ENCODE data around the gene CLN6. TPM values are rescaled to one million over a fixed set of nuclear protein-coding genes. Genes with fewer than 3 reads are reported as not detected.

The CLN6 gene
- total and polyA plus RNA-seq, 2 of the 4 experiments (the other 2 are of a cell fraction) = 6.5 to 31.9 TPM

- in situ Hi-C loops (cut with MboI; ENCODE audit: low sequenced_read_pairs) = no loop called here
- dilution Hi-C loops (cut with HindIII; ENCODE audit: low sequenced_read_pairs, unreplicated experiment) = no loop called here
- TF ChIP-seq BHLHE40 (IDR thresholded peaks at IDR 0.05; ENCODE audit: low read depth, low read length) (no peak), RAD21 (IDR thresholded peaks at IDR 0.05; ENCODE audit: low read length) (no peak), ELK1 (IDR thresholded peaks at IDR 0.05; ENCODE audit: borderline replicate concordance, low read depth, low read length) (no peak), FOS (IDR thresholded peaks at IDR 0.05; ENCODE audit: low read depth, low read length) (no peak), SMC3 (IDR thresholded peaks at IDR 0.05; ENCODE audit: low read depth, low read length) (no peak), RFX5 (IDR thresholded peaks at IDR 0.05; ENCODE audit: low read depth, low read length) (no peak), CHD1 (IDR thresholded peaks at IDR 0.05; ENCODE audit: low read depth, low read length) (no peak), MXI1 (IDR thresholded peaks at IDR 0.05; ENCODE audit: borderline replicate concordance, low read depth, low read length) (no peak), MAZ (IDR thresholded peaks at IDR 0.05; ENCODE audit: borderline replicate concordance, low read depth, low read length) (no peak), CEBPB (IDR thresholded peaks at IDR 0.05; ENCODE audit: low read depth, low read length) (no peak), NFE2L2 (IDR thresholded peaks at IDR 0.05; ENCODE audit: low read depth, low read length) (no peak), POLR2A (IDR thresholded peaks at IDR 0.05; ENCODE audit: low read depth, low read length) (no peak), MAFK (IDR thresholded peaks at IDR 0.05; ENCODE audit: low read depth, low read length) (no peak), RCOR1 (IDR thresholded peaks at IDR 0.05; ENCODE audit: insufficient replicate concordance, low read length) (no peak)
- TF ChIP-seq, protein P1, sequence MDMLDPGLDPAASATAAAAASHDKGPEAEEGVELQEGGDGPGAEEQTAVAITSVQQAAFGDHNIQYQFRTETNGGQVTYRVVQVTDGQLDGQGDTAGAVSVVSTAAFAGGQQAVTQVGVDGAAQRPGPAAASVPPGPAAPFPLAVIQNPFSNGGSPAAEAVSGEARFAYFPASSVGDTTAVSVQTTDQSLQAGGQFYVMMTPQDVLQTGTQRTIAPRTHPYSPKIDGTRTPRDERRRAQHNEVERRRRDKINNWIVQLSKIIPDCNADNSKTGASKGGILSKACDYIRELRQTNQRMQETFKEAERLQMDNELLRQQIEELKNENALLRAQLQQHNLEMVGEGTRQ (IDR thresholded peaks at IDR 0.05; ENCODE audit: low read depth, low read length) = no peak
- TF ChIP-seq, protein P2, sequence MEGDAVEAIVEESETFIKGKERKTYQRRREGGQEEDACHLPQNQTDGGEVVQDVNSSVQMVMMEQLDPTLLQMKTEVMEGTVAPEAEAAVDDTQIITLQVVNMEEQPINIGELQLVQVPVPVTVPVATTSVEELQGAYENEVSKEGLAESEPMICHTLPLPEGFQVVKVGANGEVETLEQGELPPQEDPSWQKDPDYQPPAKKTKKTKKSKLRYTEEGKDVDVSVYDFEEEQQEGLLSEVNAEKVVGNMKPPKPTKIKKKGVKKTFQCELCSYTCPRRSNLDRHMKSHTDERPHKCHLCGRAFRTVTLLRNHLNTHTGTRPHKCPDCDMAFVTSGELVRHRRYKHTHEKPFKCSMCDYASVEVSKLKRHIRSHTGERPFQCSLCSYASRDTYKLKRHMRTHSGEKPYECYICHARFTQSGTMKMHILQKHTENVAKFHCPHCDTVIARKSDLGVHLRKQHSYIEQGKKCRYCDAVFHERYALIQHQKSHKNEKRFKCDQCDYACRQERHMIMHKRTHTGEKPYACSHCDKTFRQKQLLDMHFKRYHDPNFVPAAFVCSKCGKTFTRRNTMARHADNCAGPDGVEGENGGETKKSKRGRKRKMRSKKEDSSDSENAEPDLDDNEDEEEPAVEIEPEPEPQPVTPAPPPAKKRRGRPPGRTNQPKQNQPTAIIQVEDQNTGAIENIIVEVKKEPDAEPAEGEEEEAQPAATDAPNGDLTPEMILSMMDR (conservative IDR thresholded peaks at IDR 0.05; ENCODE audit: low read depth, low read length) = no peak
Measured at GRCh38 chr15:68224108-68224507, 5.4 kb downstream of the CLN6 start.

More at GRCh38 chr15:68224108-68224507, 5.4 kb downstream of the CLN6 start:
- Histone ChIP-seq H2AFZ (replicated peaks; ENCODE audit: low read length, poor library complexity) (no peak overlapping the region), H4K5ac (ENCODE audit: low read depth, low read length) (no peak overlapping the region), H3K4me1 (ENCODE audit: control insufficient read depth, insufficient read depth, low read length) (peaks cover 8% of the 10 kb centered on the region), H2BK15ac (ENCODE audit: low read depth, low read length) (no peak overlapping the region), H3K36me3 (ENCODE audit: control insufficient read depth, insufficient read depth, low read length) (no peaks in the 10 kb centered on the region), H3K9me1 (ENCODE audit: insufficient read depth, low read length) (peaks cover 25% of the 10 kb centered on the region), H3K23ac (ENCODE audit: low read depth, low read length) (no peak overlapping the region), H3K4ac (ENCODE audit: low read depth, low read length) (no peak overlapping the region), H2BK5ac (ENCODE audit: low read depth, low read length, poor library complexity, severe bottlenecking) (no peak overlapping the region), H2BK120ac (ENCODE audit: low read depth, low read length) (no peak overlapping the region), H4K20me1 (ENCODE audit: insufficient read depth, low read length) (peaks cover 27% of the 10 kb centered on the region), H2AK5ac (ENCODE audit: low read depth, low read length) (no peak overlapping the region), H3K27ac (ENCODE audit: insufficient read depth, low read length) (no peak overlapping the region), H3K56ac (ENCODE audit: extremely low read depth, insufficient read depth, low read length) (no peak overlapping the region), H4K91ac (ENCODE audit: insufficient read depth, low read depth, low read length) (no peak overlapping the region), H3K4me2 (ENCODE audit: low read depth, low read length) (no peak overlapping the region), H3K9ac (ENCODE audit: low read depth, low read length) (no peak overlapping the region), H3K27me3 (ENCODE audit: control insufficient read depth, insufficient read depth, low read length) (no peaks in the 10 kb centered on the region), H2AK9ac (replicated peaks; ENCODE audit: low read depth, low read length, poor library complexity) (no peak overlapping the region), H3K18ac (ENCODE audit: low read depth, low read length) (no peak overlapping the region), H3K4me3 (ENCODE audit: insufficient read depth, low read depth, low read length) (no peak overlapping the region), H3K9me3 (ENCODE audit: control insufficient read depth, insufficient read depth, low read length) (no peaks in the 10 kb centered on the region), H2BK20ac (ENCODE audit: low read depth, low read length) (no peak overlapping the region), H4K8ac (ENCODE audit: low read depth in 2 of 2, low read length in 2 of 2) (no peak overlapping the region), H3K14ac (replicated peaks; ENCODE audit: low read depth, low read length) (no peak overlapping the region), H3K79me1 (ENCODE audit: low read depth in 1 of 2, low read length in 2 of 2) (peaks cover 43 to 73% of the 10 kb centered on the region in 2 experiments)
- ATAC-seq (ENCODE audit: low read depth) (no peak), DNase-seq (no peak)
- no CpG with 5 or more reads among the region's 3 CpGs for WGBS, 2 experiments (ENCODE audit: extremely low coverage in 2 of 2, insufficient read length in 1 of 2)
- no TSS peak for BruUV-seq (replicated peaks)
- CTCF ChIA-PET = interaction anchor here (0.6 kb wide), 1 partner anchor 610 kb away, joined by 3 read pairs; no protein-coding TSS in a partner anchor
- intact Hi-C loops (cut with micrococcal nuclease) = no loop called here
- POLR2A ChIA-PET (ENCODE audit: unreplicated experiment) = no interaction called here
